ENCODE results near the gene TNS1.
A peak's percentile ranks its signal among the peaks of the same experiment; 100 is the strongest.

GRCh38 chr2:217834057-217834620, 168.7 kb downstream of the TNS1 start:
- TF ChIP-seq CTCF (IDR thresholded peaks at IDR 0.05) (no peak), POLR2A (IDR thresholded peaks at IDR 0.05) (peak in 2 of 3 donors; percentile 22 to 50)
